ENCODE results near the gene KCNIP1.

DNA sequence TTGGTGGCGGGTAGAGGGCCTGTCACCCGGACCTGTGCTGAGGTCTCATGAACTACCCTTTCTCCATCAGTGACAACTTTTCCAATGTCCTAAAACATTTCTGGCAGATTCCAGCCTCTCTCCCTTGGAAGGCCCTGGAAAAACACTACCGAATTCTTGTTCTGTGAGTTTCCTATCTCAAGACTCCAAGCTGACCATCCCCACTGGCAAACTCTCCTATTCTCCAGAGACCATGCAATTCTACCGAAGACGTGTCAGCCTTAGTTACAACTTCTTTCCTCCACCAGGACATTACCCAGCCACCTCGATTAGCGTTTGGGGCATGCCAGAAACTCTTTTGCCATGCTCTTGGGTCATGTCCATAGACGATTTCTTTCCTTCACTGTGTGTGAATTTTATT lies 252.9 kb downstream of the KCNIP1 start:
- no peak for TF ChIP-seq ONECUT2 (CRISPR knock-in tag; IDR thresholded peaks at IDR 0.05)
- no peak for TF ChIP-seq TAF1 (CRISPR knock-in tag; IDR thresholded peaks at IDR 0.05)
- TF ChIP-seq KDM5B (CRISPR knock-in tag; IDR thresholded peaks at IDR 0.05; ENCODE audit: borderline replicate concordance), result no peak

Data from HepG2 (cell line).